GM12878 (cell line): ENCODE results near the gene WDR19.

ENCODE experiments used
- CBX5 ChIP-seq: sonication (generic); IDR thresholded peaks from 2 replicates; pipeline ENCODE4 v1.6.1; 2016; ENCODE audit warnings: low read depth, moderate library complexity, mild to moderate bottlenecking, inconsistent platforms
- CTCF ChIP-seq, 3 experiments: IDR thresholded peaks in 2 of 3; conservative IDR thresholded peaks in 1 of 3; 2 replicates each; pipeline ENCODE4 v1.5.1; 2011; ENCODE audit warnings: low read depth in 3 of 3, low read length in 3 of 3, mild to moderate bottlenecking in 3 of 3, control low read depth in 2 of 3, moderate library complexity in 2 of 3, inconsistent platforms in 1 of 3, mixed read lengths in 1 of 3; ENCODE audit not compliant: control insufficient read depth in 2 of 3, insufficient read depth in 1 of 3; ENCODE audit errors: extremely low read depth in 1 of 3
- EZH2 ChIP-seq: IDR thresholded peaks from 2 replicates; pipeline ENCODE4 v1.6.1; 2012; ENCODE audit warnings: low read depth, mild to moderate bottlenecking, control low read depth, inconsistent platforms, low read length, borderline replicate concordance; ENCODE audit not compliant: control insufficient read depth
- MTA2 ChIP-seq: fragments of 450-650 bp; IDR thresholded peaks from 2 replicates; pipeline ENCODE4 v1.6.1; 2016; ENCODE audit warnings: low read depth, mild to moderate bottlenecking, moderate library complexity
- MXI1 ChIP-seq: fragments of 150-350 bp; IDR thresholded peaks from 2 replicates; pipeline ENCODE4 v1.6.1; 2011; ENCODE audit warnings: low read depth, mild to moderate bottlenecking, inconsistent platforms, low read length, improper control_type of control experiment
- POLR2A ChIP-seq: IDR thresholded peaks from 2 replicates; pipeline ENCODE4 v1.6.1; 2011; ENCODE audit warnings: low read depth, mild to moderate bottlenecking, low read length
- RAD21 ChIP-seq: IDR thresholded peaks from 2 replicates; pipeline ENCODE4 v1.6.1; 2011; ENCODE audit warnings: mild to moderate bottlenecking, low read depth, low read length, moderate library complexity; ENCODE audit not compliant: insufficient read depth
- SMARCA5 ChIP-seq: fragments of 450-650 bp; IDR thresholded peaks from 2 replicates; pipeline ENCODE4 v1.6.1; 2017; ENCODE audit warnings: mild to moderate bottlenecking
- SREBF2 ChIP-seq: IDR thresholded peaks from 2 replicates; pipeline ENCODE4 v1.6.1; 2012; ENCODE audit warnings: mild to moderate bottlenecking, low read length
- ZBED1 ChIP-seq: IDR thresholded peaks from 2 replicates; pipeline ENCODE4 v1.6.1; 2016; ENCODE audit warnings: borderline replicate concordance
- TF ChIP-seq, protein P1 (sequence below): fragments of 450-650 bp; formaldehyde crosslinking; IDR thresholded peaks from 2 replicates; pipeline ENCODE4 v1.5.0; 2022; ENCODE audit warnings: mild to moderate bottlenecking, missing genetic modification characterization

DNA sequence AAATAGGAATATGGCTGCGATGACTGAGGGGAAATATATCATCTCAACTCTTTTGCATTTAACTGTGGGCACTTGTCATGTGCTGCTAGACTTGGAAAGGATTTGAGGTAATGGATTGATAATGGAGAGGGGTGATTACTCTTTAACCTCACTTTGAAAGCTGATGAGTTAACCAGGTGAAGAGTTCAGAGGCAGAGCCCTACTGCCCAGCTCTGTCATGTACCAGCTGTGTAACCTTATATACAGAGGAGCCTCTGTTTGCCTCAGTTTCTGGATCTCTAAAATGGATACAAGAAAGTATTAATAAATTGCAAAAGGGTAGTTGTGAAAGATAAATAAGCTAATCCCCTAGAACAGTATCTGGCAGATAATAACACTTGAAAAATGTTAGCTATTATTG, 51.5 kb downstream of the WDR19 start:
- TF ChIP-seq MTA2 (no peak), CTCF (IDR thresholded peaks at IDR 0.05 in 2 of 3, conservative IDR thresholded peaks at IDR 0.05 in 1 of 3; ENCODE audit: control insufficient read depth in 2 of 3, extremely low read depth in 1 of 3, insufficient read depth in 1 of 3, low read depth in 3 of 3, low read length in 3 of 3) (no peak), POLR2A (no peak), RAD21 (no peak), ZBED1 (no peak), SMARCA5 (no peak), MXI1 (no peak), CBX5 (no peak), EZH2 (no peak), SREBF2 (no peak)
- TF ChIP-seq, protein P1, sequence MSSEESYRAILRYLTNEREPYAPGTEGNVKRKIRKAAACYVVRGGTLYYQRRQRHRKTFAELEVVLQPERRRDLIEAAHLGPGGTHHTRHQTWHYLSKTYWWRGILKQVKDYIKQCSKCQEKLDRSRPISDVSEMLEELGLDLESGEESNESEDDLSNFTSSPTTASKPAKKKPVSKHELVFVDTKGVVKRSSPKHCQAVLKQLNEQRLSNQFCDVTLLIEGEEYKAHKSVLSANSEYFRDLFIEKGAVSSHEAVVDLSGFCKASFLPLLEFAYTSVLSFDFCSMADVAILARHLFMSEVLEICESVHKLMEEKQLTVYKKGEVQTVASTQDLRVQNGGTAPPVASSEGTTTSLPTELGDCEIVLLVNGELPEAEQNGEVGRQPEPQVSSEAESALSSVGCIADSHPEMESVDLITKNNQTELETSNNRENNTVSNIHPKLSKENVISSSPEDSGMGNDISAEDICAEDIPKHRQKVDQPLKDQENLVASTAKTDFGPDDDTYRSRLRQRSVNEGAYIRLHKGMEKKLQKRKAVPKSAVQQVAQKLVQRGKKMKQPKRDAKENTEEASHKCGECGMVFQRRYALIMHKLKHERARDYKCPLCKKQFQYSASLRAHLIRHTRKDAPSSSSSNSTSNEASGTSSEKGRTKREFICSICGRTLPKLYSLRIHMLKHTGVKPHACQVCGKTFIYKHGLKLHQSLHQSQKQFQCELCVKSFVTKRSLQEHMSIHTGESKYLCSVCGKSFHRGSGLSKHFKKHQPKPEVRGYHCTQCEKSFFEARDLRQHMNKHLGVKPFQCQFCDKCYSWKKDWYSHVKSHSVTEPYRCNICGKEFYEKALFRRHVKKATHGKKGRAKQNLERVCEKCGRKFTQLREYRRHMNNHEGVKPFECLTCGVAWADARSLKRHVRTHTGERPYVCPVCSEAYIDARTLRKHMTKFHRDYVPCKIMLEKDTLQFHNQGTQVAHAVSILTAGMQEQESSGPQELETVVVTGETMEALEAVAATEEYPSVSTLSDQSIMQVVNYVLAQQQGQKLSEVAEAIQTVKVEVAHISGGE = no peak
